Left lobe of liver (tissue), 2 donors: Measurements from ENCODE around the gene GPR150. TPM values are rescaled to one million over a fixed set of nuclear protein-coding genes. Genes with fewer than 3 reads are reported as not detected.

Source experiments
- ATAC-seq: fragments of 200-7000 bp; cut with Tn5 transposase; one replicate; pipeline ENCODE4 v1.9.1; 2020; ENCODE audit warnings: mild to moderate bottlenecking, moderate library complexity
- DNase-seq: peaks from one replicate; pipeline ENCODE4 v3.0.0-alpha.2; 2020; ENCODE audit warnings: low spot score
- total RNA-seq: library from RNA; stranded (reverse); gene quantifications from one replicate; pipeline ENCODE4 v1.2.1, GENCODE V29; 2021
- donor health status: DM: no; HTN: no; CAD: no; lungs with moderate emphysema.
- donor health status: DM: no; HTN: yes; CAD: no.

GPR150 gene
- total RNA-seq, 1 donor from 2014 or later = 0.23 TPM

- ATAC-seq (no peak), DNase-seq (no peak)
Observed at GRCh38 chr5:95647886-95648860, 28.3 kb downstream of the GPR150 start.

GRCh38 chr5:95649274-95649673 lies 29.4 kb downstream of the GPR150 start:
- ATAC-seq (no peak), DNase-seq (no peak)

- ATAC-seq = peak; percentile 33
- no peak for DNase-seq
Observed at GRCh38 chr5:95649842-95650620, 30.1 kb downstream of the GPR150 start.

DNA sequence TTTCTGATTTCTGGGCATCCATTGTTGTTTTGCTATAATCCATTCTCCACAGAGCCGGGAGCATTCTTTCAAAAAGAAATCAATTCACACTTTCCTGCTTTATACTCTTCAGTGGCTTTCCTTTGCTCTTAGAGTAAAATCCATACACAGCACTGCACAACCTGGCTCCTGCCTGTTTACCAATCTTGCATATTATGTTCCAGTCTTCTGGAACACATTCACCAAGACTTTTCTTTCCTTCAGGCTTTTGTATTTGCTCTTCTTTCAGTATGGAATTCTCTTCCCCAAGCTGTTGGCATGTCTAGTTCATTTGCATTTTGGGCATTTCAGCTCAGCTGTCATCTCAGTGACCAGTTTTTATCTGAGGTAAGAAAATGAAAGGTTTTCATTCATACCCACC lies 33.0 kb downstream of the GPR150 start:
- ATAC-seq (no peak), DNase-seq (no peak)

DNA sequence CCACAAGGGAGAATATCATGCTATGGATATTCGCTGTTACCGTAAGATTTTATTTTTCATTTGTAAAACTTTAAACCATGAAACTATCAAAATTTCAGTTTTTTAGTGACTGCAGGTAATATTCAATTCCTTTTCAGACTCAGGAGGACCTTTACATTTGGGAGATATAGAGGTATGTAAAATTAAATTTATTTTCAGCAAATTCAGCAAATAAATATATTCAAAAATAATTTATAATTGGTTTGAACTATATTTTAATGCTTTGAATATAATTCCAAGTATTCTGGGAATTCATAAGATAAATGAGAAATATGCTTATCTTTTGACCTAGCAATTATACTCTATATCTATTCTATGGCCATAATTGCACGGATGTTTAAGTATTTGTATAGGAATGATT lies 34.3 kb downstream of the GPR150 start:
- ATAC-seq = no peak
- no peak for DNase-seq

DNA sequence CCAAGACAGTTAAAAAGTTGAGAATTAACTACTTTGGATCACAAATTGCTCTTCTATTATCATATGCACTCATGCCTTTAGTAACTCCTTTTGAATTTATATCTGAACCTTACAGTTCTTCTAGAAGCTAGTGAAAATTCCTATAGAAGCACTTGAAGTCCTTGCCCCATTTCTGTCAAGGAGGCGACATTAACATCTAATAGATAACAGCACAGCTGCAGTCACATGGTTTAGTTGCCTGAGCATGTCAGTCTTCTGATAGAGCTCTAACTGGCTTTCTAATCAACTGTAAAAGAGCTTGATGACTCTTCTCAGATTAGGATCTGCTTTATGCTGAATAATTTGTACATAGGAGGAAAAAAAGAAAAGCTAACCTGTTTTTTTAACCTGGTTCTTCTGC lies 35.7 kb downstream of the GPR150 start:
- no peak for DNase-seq
- ATAC-seq = no peak

DNA sequence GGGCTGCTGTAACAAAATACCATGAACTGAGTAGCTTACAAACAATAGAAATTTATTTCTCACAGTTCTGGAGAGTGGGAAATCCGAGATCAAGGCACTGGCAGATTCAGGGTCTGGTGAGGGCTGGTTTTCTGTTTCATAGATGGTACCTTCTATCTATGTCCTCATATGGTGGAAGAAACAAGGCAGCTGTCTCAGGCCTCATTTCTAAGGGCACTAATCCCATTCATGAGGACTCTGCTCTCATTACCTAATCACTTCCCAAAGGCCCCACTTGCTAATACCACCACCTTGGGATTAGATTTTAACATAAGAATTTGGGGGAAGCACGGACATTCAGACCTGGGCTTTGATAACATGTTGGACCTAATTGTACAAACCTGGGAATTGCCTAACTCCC lies 40.2 kb downstream of the GPR150 start:
- ATAC-seq = no peak
- DNase-seq = no peak

DNA sequence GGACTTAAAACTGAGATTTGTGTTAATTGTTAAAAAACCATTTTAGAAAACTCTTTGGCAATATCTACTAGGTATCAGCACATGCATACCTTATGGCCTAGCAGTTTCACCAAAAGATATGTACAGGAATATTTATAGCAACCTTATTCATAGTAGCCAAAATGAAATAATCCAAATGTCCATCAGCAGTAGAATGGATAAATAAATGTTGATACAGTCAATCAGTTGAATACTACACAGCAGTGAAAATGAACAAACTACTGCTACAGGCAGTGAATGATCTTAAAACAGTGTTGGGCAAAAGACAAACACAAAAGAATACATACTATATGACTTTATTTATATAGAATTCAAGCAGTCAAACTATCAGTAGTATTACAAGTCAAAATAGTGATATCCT lies 43.1 kb downstream of the GPR150 start:
- no peak for ATAC-seq
- no peak for DNase-seq

DNA sequence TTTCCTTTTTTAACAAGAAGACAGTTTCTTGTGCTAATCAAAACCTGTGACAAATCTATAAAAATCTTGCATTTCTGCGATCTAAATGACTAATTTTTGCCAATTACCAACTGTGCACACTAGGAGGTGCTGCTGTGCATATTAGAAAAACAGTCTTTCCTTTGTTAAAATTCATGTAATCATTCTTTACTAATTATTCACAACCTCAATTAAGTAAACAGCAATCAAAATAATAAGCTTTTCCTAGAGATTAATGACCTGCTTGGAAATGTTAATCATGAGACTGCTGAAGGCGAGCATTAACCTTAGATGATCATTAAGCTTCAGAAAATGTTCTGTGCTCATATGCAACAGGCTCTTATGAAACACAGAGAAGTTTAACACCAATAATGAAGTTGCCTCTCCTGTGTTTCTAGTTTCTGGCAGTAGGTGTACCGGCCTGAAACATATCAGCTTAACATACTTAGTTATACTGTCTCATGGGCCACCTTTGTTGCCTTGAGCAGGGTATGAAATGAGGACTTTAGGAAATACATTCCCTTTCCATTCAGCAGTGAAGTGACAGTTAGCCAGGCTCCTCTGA lies 44.4 kb downstream of the GPR150 start:
- DNase-seq = no peak
- ATAC-seq = peak; percentile 89

GRCh38 chr5:95667061-95667618 lies 47.3 kb downstream of the GPR150 start:
- DNase-seq (no peak), ATAC-seq (no peak)

DNA sequence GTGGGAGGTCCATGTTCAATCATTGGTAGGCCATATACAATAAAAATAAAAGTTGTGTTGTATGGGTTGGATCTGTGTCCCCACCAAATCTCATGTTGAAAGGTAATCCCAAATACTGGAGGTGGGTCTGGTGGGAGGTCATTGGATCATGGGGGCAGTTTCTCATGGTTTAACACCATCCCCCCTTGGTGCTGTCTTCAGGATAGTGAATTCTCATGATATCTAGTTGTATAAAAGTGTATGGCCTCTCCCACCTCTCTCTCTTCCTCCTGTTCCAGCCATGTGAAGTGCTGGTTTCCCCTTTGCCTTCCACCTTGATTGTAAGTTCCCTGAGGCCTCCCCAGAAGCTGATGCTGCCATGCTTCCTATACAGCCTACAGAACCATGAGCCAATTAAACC lies 47.8 kb downstream of the GPR150 start:
- no peak for DNase-seq
- ATAC-seq = no peak

GRCh38 chr5:95668216-95668615 lies 48.3 kb downstream of the GPR150 start:
- no peak for ATAC-seq
- no peak for DNase-seq

- ATAC-seq (no peak), DNase-seq (no peak)
Observed at GRCh38 chr5:95668728-95669127, 48.8 kb downstream of the GPR150 start.

GRCh38 chr5:95669540-95669939 lies 49.7 kb downstream of the GPR150 start:
- peak; percentile 77 for DNase-seq
- peak; percentile 94 for ATAC-seq

DNA sequence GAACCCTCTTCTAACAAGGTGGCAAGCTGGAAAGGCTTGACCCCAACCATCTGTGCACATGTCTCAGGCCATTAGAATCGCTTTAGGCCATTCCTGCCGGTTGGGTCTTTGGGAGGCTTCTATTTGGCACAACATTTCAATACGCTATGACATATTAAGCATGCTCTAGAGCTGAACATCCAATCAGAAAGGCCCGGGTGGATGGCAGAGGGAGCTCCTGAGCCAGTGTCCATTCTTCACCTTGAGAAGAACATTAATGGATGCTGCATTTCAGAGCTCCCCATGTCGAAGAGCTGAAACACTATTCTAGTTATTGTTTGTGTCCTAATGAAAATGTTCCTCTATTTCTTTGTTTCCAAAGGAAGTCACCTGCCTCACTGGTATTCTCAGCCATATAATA lies 50.1 kb downstream of the GPR150 start:
- ATAC-seq = no peak
- no peak for DNase-seq

DNA sequence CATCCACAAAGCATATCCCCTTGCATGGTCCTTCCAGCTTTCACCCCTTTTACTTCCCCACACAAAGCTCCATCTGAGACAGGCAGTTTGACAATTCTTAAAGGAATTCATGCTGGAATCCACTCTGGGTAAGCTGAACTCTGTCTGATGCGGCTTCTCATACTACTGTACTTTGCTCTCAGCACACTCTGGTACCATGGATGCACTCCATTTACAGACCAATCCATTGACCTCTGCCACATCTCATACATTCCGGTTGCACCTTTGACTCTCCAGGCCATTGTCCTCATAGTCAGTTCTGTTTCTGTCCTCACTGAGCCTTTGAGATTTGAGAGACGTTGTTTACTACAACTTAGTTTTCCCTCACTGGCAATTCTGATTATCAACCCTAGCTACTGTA lies 50.7 kb downstream of the GPR150 start:
- DNase-seq = no peak
- peak; percentile 62 for ATAC-seq

Other genes starting within 250 kb of the GPR150 start
- not detected for gene FAM81B, start 228.7 kb upstream of the GPR150 start, total RNA-seq
- gene SKIC3, start 65.1 kb upstream of the GPR150 start, total RNA-seq = 32.6 TPM
- gene ARSK, start 65.0 kb upstream of the GPR150 start, total RNA-seq = 3.9 TPM
- gene RFESD, start 26.7 kb downstream of the GPR150 start, total RNA-seq = 1.6 TPM
- gene SPATA9, start 62.9 kb downstream of the GPR150 start, total RNA-seq = 0.25 TPM
- 45.1 TPM for gene RHOBTB3, start 111.2 kb downstream of the GPR150 start, total RNA-seq
- 41.3 TPM for gene GLRX, start 202.6 kb downstream of the GPR150 start, total RNA-seq